HEK293 (cell line): ENCODE results near the gene GLRA1.

Source experiments
- GLIS1 ChIP-seq: fragments of 450-650 bp; formaldehyde crosslinking; IDR thresholded peaks from 2 replicates; pipeline ENCODE4 v1.5.1; 2016; ENCODE audit warnings: missing biosample characterization, missing genetic modification characterization
- REPIN1 ChIP-seq: fragments of 450-650 bp; formaldehyde crosslinking; IDR thresholded peaks from 2 replicates; pipeline ENCODE4 v1.5.1; 2017; ENCODE audit warnings: missing biosample characterization, missing genetic modification characterization, low read depth
- ZNF121 ChIP-seq: fragments of 450-650 bp; formaldehyde crosslinking; IDR thresholded peaks from 2 replicates; pipeline ENCODE4 v1.5.1; 2016; ENCODE audit warnings: missing biosample characterization, missing genetic modification characterization
- ZNF404 ChIP-seq: fragments of 450-650 bp; formaldehyde crosslinking; IDR thresholded peaks from 2 replicates; pipeline ENCODE4 v1.5.1; 2017; ENCODE audit warnings: missing biosample characterization, missing genetic modification characterization
- ZNF555 ChIP-seq: fragments of 450-650 bp; formaldehyde crosslinking; conservative IDR thresholded peaks from 2 replicates; pipeline ENCODE4 v1.5.1; 2017; ENCODE audit warnings: missing biosample characterization, mild to moderate bottlenecking, missing genetic modification characterization, inconsistent platforms
- ZNF571 ChIP-seq: fragments of 450-650 bp; formaldehyde crosslinking; IDR thresholded peaks from 2 replicates; pipeline ENCODE4 v1.5.0; 2017; ENCODE audit warnings: missing biosample characterization, missing genetic modification characterization
- ZNF660 ChIP-seq: fragments of 450-650 bp; IDR thresholded peaks from 2 replicates; pipeline ENCODE4 v1.5.1; 2018; ENCODE audit warnings: missing biosample characterization, mild to moderate bottlenecking, missing genetic modification characterization
- TF ChIP-seq, protein P1 (sequence below): fragments of 450-650 bp; formaldehyde crosslinking; IDR thresholded peaks from 2 replicates; pipeline ENCODE4 v1.5.1; 2016; ENCODE audit warnings: missing biosample characterization, missing genetic modification characterization

- TF ChIP-seq ZNF404 (tag by site-specific recombination), result no peak
- TF ChIP-seq ZNF555 (tag by site-specific recombination), result no peak
- TF ChIP-seq ZNF571, result no peak
- TF ChIP-seq REPIN1, result no peak
- no peak for TF ChIP-seq ZNF121
- TF ChIP-seq, protein P1, sequence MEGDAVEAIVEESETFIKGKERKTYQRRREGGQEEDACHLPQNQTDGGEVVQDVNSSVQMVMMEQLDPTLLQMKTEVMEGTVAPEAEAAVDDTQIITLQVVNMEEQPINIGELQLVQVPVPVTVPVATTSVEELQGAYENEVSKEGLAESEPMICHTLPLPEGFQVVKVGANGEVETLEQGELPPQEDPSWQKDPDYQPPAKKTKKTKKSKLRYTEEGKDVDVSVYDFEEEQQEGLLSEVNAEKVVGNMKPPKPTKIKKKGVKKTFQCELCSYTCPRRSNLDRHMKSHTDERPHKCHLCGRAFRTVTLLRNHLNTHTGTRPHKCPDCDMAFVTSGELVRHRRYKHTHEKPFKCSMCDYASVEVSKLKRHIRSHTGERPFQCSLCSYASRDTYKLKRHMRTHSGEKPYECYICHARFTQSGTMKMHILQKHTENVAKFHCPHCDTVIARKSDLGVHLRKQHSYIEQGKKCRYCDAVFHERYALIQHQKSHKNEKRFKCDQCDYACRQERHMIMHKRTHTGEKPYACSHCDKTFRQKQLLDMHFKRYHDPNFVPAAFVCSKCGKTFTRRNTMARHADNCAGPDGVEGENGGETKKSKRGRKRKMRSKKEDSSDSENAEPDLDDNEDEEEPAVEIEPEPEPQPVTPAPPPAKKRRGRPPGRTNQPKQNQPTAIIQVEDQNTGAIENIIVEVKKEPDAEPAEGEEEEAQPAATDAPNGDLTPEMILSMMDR (tag by site-specific recombination), result no peak
- TF ChIP-seq GLIS1 (tag by site-specific recombination), result no peak
- TF ChIP-seq ZNF660 (tag by site-specific recombination), result no peak
Observed at GRCh38 chr5:151881621-151882225, 42.9 kb downstream of the GLRA1 start.
